ENCODE results near the gene MMP26.

The MMP26 gene

DNA sequence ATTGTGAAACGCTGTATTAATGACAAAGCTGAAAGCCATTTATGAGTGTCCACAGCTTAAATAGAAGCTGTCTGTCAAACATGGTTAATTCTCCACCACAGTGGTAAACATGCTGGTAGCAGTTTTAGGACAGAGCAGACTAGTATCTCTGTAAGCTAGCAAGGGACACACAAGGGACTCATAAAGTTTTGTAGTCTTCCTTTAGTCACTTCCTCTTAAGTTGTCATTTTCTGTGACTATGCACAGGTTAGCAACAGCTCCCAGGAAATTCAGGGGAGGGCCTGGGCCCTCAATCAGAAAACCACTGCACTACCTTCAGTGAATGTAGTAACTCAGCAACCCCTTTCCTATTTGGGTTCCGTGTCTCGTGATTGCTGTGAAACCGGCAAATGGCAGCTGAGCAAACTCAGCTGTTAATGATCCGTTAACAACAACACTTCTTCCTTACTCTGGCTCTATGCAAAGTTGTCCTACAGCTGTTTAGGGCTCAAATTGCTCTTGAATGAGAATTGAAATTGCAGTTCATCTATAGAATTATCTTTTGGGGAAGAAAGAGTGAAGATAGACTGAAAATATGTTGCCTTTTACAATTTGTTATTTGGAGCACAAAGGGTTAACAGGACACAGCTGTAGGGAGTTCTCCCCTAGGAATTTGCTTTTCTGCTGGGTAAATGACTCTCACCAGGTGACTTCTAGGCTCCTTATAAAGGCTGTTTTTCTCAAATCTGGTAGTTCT, at the start of gene MMP26:
MMP26 (plus strand) TSS at position 731 of the 736 bp plus-strand sequence.
- DNase-seq (ENCODE audit: low spot score) = no peak

- DNase-seq (ENCODE audit: low spot score) = no peak
These were observed 45.7 kb upstream of the MMP26 start for GRCh38 chr11:4658629-4659445.

- no peak for DNase-seq (ENCODE audit: low spot score)
These were observed 41.7 kb upstream of the MMP26 start for GRCh38 chr11:4662876-4663275.

- no peak for DNase-seq (ENCODE audit: low spot score)
These were observed 40.4 kb upstream of the MMP26 start for GRCh38 chr11:4664183-4664582.

DNA sequence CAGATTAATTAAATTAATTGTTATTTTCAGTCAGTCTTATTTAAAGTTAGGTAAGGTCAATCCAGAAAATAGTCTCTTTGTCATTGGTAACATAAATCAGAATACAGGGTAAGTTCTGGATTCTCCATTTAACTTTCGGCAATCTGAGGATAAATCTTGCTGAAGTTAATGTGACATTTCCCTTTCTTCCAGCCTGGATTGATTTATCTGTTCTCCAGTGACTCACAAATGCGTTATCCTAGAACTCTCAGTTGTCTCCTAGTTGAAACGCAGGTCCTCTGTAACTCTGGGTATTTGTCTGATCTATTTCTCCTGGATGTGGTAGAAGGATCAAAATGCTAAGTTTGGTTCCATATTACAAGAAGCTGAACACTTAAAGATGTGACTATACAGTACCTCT, 39.8 kb upstream of the MMP26 start:
- DNase-seq (ENCODE audit: low spot score) = no peak

DNA sequence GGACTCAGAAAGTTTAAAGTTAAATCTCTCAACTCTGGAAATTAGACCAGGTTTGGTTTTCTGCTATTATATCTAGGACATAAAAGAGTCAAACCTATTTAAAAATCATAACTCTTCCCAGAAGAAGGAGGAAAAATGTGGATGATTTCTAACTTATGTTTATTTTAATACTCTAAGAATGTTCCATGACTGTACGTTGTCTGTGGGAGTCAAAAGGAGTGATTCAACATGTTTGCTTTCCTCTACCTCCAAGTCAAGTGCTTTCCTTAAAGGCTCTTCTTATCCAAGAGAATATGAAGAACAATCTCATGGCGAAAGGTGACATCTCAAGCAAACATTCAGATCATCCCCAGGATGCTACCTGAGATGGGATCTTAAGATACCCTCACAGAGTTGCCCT, 39.2 kb upstream of the MMP26 start:
- no peak for DNase-seq (ENCODE audit: low spot score)

DNA sequence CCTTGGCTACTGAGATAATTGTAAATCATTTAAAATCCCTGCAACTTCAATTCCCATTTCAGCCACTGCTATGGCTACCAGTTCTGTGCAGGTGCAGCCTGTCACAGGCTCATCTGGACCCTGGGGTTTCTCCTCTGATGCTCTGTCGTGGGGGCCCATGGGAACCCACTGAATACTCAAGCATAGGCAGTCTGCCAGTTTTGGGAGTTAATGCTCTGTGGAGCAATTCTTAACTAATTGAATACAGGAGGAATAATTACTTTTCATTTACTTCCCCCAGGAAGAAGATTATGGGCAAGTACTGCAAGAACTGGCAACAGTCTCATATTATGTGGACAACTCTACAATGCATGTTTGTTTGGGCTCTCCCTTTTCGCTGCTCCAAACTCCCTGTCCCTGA, 32.8 kb upstream of the MMP26 start:
- DNase-seq (ENCODE audit: low spot score) = no peak

GRCh38 chr11:4672470-4672869, 32.1 kb upstream of the MMP26 start:
- DNase-seq (ENCODE audit: low spot score) = no peak

GRCh38 chr11:4673781-4674180, 30.8 kb upstream of the MMP26 start:
- no peak for DNase-seq (ENCODE audit: low spot score)

DNA sequence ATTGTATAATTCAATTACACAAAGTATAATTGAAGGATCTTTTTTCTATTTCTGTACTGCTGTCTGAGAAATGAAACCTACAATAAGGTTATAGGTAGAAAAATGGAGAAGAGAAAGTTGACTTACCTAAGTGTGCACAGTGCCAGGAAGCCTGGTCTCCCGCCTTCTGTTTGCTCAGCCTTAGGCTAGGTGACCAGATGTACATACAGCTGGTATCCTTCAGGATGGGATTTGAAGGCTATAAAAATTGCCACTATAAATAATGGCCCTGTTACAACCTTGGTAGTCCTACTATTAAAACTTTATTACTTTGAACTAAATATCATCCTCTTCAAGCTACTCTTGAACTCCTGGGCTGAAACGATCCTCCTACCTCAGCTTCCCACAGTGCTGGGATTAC, 26.6 kb upstream of the MMP26 start:
- DNase-seq (ENCODE audit: low spot score) = no peak

DNA sequence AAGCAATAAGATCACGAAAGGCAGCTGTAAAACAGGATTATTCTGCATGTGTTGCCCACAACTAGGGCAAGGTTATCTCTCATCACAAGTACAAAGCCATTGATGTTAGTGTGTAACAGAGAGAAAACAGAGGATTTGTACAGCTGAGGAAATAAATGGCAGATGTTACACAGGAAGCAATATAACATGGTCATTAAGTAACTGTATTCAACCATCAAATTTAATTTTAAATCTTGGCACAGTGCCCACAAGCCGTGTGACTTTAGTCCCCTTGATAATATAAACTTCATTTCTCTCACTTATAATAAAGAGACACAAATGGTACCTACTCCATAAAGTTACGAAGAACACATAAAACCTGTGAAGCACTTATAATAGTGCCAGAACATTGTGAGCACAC, 24.2 kb upstream of the MMP26 start:
- DNase-seq (ENCODE audit: low spot score) = no peak

DNA sequence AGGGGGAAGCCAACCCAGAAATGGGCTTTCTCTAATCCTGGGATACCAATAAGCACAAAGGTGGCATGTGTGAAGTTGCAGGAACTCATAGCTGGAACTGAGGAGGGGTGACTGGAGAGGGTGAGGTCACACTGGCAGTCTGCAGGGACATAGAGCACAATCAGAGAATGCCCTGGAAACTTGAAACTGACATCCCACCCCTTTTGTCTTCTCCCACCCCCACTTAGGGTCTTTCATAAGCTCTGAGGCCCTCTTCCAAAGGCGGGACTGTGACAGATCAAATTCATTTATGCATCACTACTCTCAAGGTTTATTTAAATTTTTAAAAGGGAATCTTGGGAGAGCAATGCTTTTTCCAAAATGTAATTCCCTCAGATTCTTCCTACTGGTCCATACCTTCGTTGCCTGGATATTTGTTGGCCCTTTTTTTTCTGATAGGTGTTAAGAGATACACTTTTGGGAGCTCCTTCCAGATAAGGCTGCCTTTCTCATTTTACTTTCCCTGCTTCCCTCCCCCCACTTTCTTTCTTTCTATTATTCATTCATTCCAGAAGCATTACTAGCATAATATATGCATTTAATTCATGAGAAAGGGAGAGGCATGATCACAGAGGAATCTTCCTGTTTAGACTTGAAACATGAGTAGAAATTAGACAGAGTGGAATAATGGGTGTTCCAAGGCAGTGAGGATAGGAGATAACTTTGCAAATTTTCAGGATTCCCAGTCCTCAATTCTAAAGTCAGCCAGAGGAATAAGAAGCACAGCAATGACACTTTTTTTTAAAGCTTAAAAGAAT, 21.8 kb upstream of the MMP26 start:
- no peak for DNase-seq (ENCODE audit: low spot score)

- no peak for DNase-seq (ENCODE audit: low spot score)
These were observed 19.8 kb upstream of the MMP26 start for GRCh38 chr11:4684631-4685285.

DNA sequence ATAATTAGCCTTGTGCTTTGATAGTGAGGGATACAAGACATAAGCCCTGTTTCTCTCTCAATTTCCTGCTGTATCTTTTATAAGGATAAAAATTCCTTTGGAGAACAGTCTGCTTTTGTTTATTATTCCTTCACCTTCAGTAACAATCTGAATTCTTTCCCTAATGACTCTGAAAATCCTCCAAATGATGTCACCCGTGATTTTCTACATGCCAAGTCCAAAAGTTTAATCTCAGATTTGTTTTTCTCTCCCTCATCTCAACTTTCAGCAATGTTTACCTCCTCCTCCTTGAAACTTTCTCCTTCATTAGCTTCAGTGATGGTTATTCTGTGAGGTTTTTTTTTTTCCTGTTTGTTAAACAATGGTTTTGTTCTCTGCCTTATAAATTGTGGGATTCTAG, 9.1 kb upstream of the MMP26 start:
- no peak for DNase-seq (ENCODE audit: low spot score)

- DNase-seq (ENCODE audit: low spot score) = no peak
These were observed 7.0 kb upstream of the MMP26 start, which contains the start of gene OR51E2 for GRCh38 chr11:4697585-4697984. Gene OR51E2, minus strand, starts transcription at chr11:4697853. Its CDS starts 15,142 bp downstream, at chr11:4682711.

DNA sequence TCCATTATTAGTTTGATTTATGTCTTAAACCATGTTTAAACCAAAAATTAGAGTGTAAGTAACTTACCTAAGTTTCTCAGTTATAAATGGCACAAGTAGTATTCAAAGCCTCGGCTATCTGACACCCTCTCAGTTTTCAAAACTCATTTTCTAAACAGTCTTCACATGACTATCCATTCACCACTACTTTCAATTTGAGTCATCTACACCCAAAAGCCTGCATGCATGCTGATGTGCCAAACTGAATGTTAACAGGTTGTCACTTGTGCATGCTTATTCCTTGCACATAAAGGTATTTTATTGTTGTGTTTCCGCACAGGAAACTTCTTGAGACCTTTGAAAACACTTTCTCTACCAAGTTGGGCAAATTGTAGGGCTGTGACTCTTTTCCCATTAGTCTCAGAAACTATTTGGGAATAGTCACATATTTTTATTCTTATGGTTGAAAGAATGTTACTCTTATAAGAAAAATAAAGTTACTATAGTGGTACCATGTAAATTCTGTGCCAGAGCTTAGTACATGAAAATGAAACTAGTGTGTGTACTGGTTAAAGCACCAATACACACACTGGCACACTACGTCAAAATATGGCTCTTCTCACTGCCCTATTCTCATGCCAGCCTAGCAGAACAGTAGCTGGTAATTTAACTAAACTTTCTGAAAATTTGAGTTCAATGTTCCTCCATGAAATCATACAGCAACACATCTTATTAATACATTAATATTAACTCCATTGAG, 4.7 kb upstream of the MMP26 start:
- no peak for DNase-seq (ENCODE audit: low spot score)

GRCh38 chr11:4700436-4700820, 4.2 kb upstream of the MMP26 start:
- no peak for DNase-seq (ENCODE audit: low spot score)

DNA sequence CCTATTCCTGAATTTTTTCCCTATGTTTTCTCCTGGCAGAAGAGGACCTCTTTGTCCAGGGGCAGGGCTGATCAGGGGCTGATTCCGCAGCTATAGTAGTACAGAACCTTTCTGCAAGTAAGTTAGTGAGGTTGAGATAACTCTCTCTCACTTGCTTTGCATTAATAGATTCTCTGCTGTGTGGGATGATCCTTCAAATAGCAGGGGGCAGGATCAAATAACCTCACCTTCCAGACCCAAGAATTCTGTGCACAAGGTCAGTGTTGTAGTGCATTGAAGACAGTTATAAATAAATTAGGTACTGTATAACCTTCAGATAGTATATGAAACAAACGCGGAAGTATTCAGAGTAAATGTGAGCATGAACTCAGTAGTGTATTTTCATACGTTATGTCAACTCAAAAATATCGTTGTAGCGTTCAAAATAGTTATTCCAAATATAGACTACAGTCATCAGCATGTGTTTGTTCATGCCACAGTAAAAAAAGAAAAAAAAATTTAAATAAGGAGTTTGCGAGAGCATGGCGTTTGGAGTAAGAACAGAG, 278 bp downstream of the MMP26 start:
- DNase-seq (ENCODE audit: low spot score) = no peak

DNA sequence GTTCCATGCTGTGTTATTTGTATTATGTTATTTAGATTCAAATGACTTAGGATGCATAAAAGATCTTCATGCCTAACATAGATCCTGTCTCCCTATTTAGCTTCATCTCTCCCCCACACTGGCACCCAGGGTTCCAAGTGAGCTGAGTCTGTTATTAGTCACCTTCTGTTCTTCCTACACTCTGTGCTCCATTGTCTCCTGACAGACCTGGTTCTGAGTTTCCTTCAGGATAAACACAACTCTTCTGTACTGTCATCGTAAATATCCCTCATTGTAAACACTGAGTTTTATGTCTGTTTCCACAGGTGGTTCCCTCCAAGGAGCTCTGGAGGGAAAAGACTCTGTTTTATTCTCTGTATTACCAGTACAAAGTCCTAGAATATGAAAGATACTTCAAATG, 8.7 kb downstream of the MMP26 start:
- no peak for DNase-seq (ENCODE audit: low spot score)

DNA sequence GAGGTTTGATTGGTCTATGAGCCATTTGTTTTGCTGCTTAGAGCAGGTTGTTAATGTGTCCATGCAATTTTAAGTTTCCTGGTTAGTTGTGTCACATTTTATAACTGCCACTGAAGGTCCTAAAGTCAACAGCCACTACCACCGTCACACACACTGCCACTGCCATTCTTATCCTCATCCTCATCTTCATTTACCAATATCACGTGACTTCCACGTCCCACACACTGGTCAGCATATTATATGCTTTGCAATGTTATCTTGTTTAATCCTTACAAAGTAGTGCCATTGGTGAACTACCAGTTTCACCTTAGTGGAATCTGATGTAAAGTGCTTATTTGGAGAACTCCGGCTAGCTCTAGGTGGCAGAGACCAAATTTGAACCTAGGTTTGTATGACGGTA, 9.7 kb downstream of the MMP26 start:
- DNase-seq (ENCODE audit: low spot score) = no peak

Data from AG20443 (cell line).